AG09309 (cell line): Measurements from ENCODE around the gene UCP2.

ENCODE experiments used
- DNase-seq: peaks from one replicate; pipeline ENCODE4 v3.0.0-alpha.2; 2010; ENCODE audit warnings: low read depth
- H3K4me3 ChIP-seq: 2 replicates; pipeline ENCODE4 v1.5.1; 2011; ENCODE audit warnings: mild to moderate bottlenecking, low read depth, low read length, moderate library complexity; ENCODE audit not compliant: control insufficient read depth
- CTCF ChIP-seq: IDR thresholded peaks from 2 replicates; pipeline ENCODE4 v1.5.1; 2011; ENCODE audit warnings: mild to moderate bottlenecking, low read depth, low read length, inconsistent platforms; ENCODE audit not compliant: insufficient read depth, control insufficient read depth; ENCODE audit errors: missing control alignments

The UCP2 gene

GRCh38 chr11:73949912-73950311, 32.7 kb downstream of the UCP2 start:
- no peak overlapping the region for H3K4me3 ChIP-seq
- TF ChIP-seq CTCF: no peak
- DNase-seq: no peak

DNA sequence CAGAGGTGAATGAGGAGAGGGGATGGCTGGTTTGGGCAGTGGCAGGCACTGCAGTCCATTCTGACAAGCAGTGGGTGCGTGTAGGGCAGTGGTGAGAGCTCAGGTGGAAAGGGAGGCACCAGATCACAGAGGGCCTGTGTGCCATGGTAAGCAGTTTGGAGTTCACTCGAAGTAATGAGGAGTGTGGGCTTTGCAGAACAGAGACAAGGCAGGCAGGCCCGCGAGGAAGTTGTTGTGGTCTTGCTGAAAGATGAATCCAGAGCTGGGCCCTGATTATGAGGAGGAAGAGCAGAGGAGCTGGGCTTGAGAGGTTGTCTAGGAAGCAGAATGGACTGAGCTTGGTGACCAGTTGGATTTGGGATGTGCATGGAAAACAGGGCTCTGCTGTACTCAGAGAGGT, 33.4 kb downstream of the UCP2 start:
- no peak overlapping the region for H3K4me3 ChIP-seq
- DNase-seq: no peak
- TF ChIP-seq CTCF: no peak

GRCh38 chr11:73946798-73947458, 35.7 kb downstream of the UCP2 start:
- no peak overlapping the region for H3K4me3 ChIP-seq
- no peak for TF ChIP-seq CTCF
- no peak for DNase-seq

- DNase-seq: no peak
- TF ChIP-seq CTCF: no peak
- no peak overlapping the region for H3K4me3 ChIP-seq
Observed at GRCh38 chr11:73945396-73945795, 37.2 kb downstream of the UCP2 start.

DNA sequence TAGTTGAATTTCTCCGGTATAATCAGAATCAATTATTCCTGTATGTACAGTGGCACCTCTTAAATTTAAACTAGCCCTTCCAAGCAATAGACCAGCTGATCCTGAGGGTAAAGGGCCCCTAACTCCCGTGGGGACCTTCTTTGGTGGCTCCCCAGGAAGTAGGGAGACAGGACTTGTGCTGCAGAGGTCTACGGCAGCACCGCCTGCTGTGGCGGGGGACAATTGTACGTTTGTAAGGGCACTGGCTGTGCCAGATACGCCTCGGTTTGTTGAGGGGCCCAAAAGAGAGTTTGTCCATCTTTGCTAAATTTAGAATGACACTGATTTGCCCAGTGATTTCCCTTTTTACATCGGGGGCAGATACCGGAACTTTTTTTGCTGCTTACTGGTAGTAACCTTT, 37.7 kb downstream of the UCP2 start:
- no peak overlapping the region for H3K4me3 ChIP-seq
- DNase-seq: no peak
- no peak for TF ChIP-seq CTCF

DNA sequence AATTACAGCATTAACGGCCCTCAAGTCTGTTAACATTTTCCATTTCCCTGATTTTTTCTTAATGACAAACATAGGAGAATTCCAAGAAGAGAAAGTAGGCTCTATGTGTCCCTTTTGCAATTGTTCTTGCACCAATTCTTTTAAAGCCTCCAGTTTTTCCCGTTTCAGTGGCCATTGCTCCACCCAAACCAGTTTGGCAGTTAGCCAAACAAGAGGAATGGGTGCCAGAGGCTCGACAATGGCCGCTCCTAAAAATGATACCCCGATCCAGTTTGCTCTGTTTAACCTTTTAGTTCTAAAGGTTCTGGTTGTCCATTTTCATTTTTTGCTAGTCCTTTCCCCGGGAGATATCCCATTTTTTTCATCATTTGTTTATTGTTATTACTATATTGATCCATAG, 38.6 kb downstream of the UCP2 start:
- TF ChIP-seq CTCF: no peak
- DNase-seq: no peak
- H3K4me3 ChIP-seq: no peak overlapping the region

GRCh38 chr11:73942010-73942409, 40.6 kb downstream of the UCP2 start:
- no peak for TF ChIP-seq CTCF
- no peak overlapping the region for H3K4me3 ChIP-seq
- no peak for DNase-seq
